ENCODE data around the gene HEATR5A. TPM values are rescaled to one million over a fixed set of nuclear protein-coding genes. Genes with fewer than 3 reads are reported as not detected.

Gene HEATR5A
- total and polyA plus RNA-seq, 2 experiments from 2014 or later = 25.8 to 32.5 TPM

DNA sequence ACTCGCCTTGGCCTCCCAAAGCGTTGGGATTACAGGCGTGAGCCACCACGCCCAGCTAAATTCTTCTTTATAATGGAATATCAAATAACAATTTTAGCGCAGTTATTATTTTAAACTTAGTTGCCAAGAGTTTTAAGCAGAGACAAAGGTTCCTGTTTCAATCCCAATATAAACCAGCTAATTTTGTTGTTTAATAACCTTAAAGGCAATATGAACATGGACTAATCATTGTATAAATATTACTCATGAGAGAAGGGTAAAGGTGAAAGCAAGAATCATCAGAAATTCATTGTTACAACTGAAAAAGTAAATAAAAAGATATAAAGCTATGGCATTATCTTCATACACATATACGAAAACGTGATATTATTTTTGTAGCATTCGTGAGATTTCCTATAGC lies 28.8 kb upstream of the HEATR5A start:
- DNase-seq (ENCODE audit: low spot score) (no peak), ATAC-seq (no peak)
- H3F3A ChIP-seq (replicated peaks; ENCODE audit: low read depth) = no peaks in the 10 kb centered on the region
- H3K4me1 ChIP-seq (ENCODE audit: insufficient read depth) = no peaks in the 10 kb centered on the region
- H4K20me1 ChIP-seq (replicated peaks; ENCODE audit: insufficient read depth) = no peaks in the 10 kb centered on the region
- no peaks in the 10 kb centered on the region for H3K9me3 Mint-ChIP-seq
- H3K4me3 Mint-ChIP-seq = no peak overlapping the region
- no peak overlapping the region for H3K4me2 ChIP-seq
- H3K27ac Mint-ChIP-seq = no peak overlapping the region
- H3K27me3 Mint-ChIP-seq (ENCODE audit: insufficient read depth, low read depth, poor library complexity) = no peaks in the 10 kb centered on the region
- TF ChIP-seq JUNB (IDR thresholded peaks at IDR 0.05; ENCODE audit: unreplicated experiment) (no peak), ZNF114 (CRISPR knock-in tag; IDR thresholded peaks at IDR 0.05) (no peak), REST (IDR thresholded peaks at IDR 0.05; ENCODE audit: unreplicated experiment) (no peak)
- TF ChIP-seq, protein P1, sequence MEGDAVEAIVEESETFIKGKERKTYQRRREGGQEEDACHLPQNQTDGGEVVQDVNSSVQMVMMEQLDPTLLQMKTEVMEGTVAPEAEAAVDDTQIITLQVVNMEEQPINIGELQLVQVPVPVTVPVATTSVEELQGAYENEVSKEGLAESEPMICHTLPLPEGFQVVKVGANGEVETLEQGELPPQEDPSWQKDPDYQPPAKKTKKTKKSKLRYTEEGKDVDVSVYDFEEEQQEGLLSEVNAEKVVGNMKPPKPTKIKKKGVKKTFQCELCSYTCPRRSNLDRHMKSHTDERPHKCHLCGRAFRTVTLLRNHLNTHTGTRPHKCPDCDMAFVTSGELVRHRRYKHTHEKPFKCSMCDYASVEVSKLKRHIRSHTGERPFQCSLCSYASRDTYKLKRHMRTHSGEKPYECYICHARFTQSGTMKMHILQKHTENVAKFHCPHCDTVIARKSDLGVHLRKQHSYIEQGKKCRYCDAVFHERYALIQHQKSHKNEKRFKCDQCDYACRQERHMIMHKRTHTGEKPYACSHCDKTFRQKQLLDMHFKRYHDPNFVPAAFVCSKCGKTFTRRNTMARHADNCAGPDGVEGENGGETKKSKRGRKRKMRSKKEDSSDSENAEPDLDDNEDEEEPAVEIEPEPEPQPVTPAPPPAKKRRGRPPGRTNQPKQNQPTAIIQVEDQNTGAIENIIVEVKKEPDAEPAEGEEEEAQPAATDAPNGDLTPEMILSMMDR (conservative IDR thresholded peaks at IDR 0.05; ENCODE audit: low read depth in 2 of 2) = no peak
- no peaks in the 10 kb centered on the region for H3K79me2 ChIP-seq (replicated peaks; ENCODE audit: insufficient read depth)
- H3K27me3 ChIP-seq (ENCODE audit: insufficient read depth) = no peaks in the 10 kb centered on the region
- H3K9me2 ChIP-seq (ENCODE audit: insufficient read depth) = no peaks in the 10 kb centered on the region
- no peak overlapping the region for H2AFZ ChIP-seq
- H3K4me1 Mint-ChIP-seq = no peaks in the 10 kb centered on the region
- peaks cover 24% of the 10 kb centered on the region for H3K36me3 Mint-ChIP-seq (ENCODE audit: low read depth)
- peaks cover 12% of the 10 kb centered on the region; the same call in 1 of the 2 replicates for H3K36me3 ChIP-seq (ENCODE audit: insufficient read depth)
- no peak overlapping the region for H3K4me3 ChIP-seq
- H3K27ac ChIP-seq (ENCODE audit: low read depth) = no peak overlapping the region

DNA sequence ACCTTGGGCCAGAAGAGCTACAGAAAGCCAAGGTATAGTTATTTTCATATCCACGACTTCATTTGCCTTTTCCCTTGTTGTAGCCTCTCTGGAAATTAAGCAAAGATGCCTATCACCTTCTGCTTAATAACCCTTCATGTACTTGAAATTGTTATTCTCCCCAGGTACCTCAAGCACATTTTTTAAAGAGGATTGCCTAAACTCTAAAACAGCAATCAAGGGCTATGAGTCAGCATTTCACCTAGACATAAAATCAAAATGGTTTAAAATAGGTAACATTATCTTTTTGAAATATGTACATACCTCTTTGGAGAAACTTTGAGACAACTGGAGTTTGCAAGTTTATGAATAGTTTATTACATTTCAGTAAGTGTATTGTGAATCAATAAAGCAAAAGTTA lies 25.4 kb upstream of the HEATR5A start:
- Mint-ChIP-seq H3K27me3 (ENCODE audit: insufficient read depth, low read depth, poor library complexity) (no peaks in the 10 kb centered on the region), H3K36me3 (ENCODE audit: low read depth) (peaks cover 8% of the 10 kb centered on the region; the same call in 2 of the 3 replicates), H3K27ac (no peak overlapping the region; the same call in 1 of the 2 replicates), H3K4me3 (no peak overlapping the region), H3K9me3 (no peaks in the 10 kb centered on the region), H3K4me1 (no peaks in the 10 kb centered on the region)
- Histone ChIP-seq H3K27ac (ENCODE audit: low read depth) (no peak overlapping the region), H3K27me3 (ENCODE audit: insufficient read depth) (no peaks in the 10 kb centered on the region), H4K20me1 (replicated peaks; ENCODE audit: insufficient read depth) (no peaks in the 10 kb centered on the region), H3K79me2 (replicated peaks; ENCODE audit: insufficient read depth) (no peaks in the 10 kb centered on the region), H3K4me3 (no peak overlapping the region), H3K4me2 (no peak overlapping the region), H3F3A (replicated peaks; ENCODE audit: low read depth) (no peaks in the 10 kb centered on the region), H3K4me1 (ENCODE audit: insufficient read depth) (no peaks in the 10 kb centered on the region), H3K9me2 (ENCODE audit: insufficient read depth) (no peaks in the 10 kb centered on the region), H2AFZ (no peak overlapping the region), H3K36me3 (ENCODE audit: insufficient read depth) (no peaks in the 10 kb centered on the region)
- ATAC-seq (no peak), DNase-seq (ENCODE audit: low spot score) (no peak)
- TF ChIP-seq, protein P2, sequence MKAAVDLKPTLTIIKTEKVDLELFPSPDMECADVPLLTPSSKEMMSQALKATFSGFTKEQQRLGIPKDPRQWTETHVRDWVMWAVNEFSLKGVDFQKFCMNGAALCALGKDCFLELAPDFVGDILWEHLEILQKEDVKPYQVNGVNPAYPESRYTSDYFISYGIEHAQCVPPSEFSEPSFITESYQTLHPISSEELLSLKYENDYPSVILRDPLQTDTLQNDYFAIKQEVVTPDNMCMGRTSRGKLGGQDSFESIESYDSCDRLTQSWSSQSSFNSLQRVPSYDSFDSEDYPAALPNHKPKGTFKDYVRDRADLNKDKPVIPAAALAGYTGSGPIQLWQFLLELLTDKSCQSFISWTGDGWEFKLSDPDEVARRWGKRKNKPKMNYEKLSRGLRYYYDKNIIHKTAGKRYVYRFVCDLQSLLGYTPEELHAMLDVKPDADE (IDR thresholded peaks at IDR 0.05) = no peak
- TF ChIP-seq CREB1 (CRISPR knock-in tag; IDR thresholded peaks at IDR 0.05; ENCODE audit: low read depth) = no peak
- TF ChIP-seq POLR2AphosphoS5 (IDR thresholded peaks at IDR 0.05; ENCODE audit: low read depth) = no peak
- no peak for TF ChIP-seq JUNB (IDR thresholded peaks at IDR 0.05; ENCODE audit: unreplicated experiment)
- TF ChIP-seq STAT1 (IDR thresholded peaks at IDR 0.05; ENCODE audit: unreplicated experiment) = no peak
- TF ChIP-seq EZH2phosphoT487 (IDR thresholded peaks at IDR 0.05; ENCODE audit: unreplicated experiment) = no peak
- no peak for TF ChIP-seq ZNF462 (CRISPR knock-in tag; IDR thresholded peaks at IDR 0.05)

Data from GM23338 (cell line).